ENCODE measurements around the gene CYB5D1.

Gene CYB5D1

GRCh38 chr17:7885367-7886226 lies 27.8 kb downstream of the CYB5D1 start:
- H3K4me3 ChIP-seq (ENCODE audit: low read length): peak overlapping the region; percentile 79
- no peak for TF ChIP-seq CTCF (conservative IDR thresholded peaks at IDR 0.05; ENCODE audit: low read depth, low read length)
- DNase-seq (ENCODE audit: low read depth): no peak

- DNase-seq (ENCODE audit: low read depth): no peak
- H3K4me3 ChIP-seq (ENCODE audit: low read length): peak overlapping the region; percentile 79
- peak; percentile 21 for TF ChIP-seq CTCF (conservative IDR thresholded peaks at IDR 0.05; ENCODE audit: low read depth, low read length)
Observed at GRCh38 chr17:7886227-7887037, 28.6 kb downstream of the CYB5D1 start.

- TF ChIP-seq CTCF (conservative IDR thresholded peaks at IDR 0.05; ENCODE audit: low read depth, low read length): peak; percentile 14
- no peak for DNase-seq (ENCODE audit: low read depth)
- peak overlapping the region; percentile 79 for H3K4me3 ChIP-seq (ENCODE audit: low read length)
Observed at GRCh38 chr17:7887038-7887481, 29.3 kb downstream of the CYB5D1 start.

GRCh38 chr17:7887482-7888183 lies 29.8 kb downstream of the CYB5D1 start:
- DNase-seq (ENCODE audit: low read depth): peak; percentile 83
- peak overlapping the region; percentile 79 for H3K4me3 ChIP-seq (ENCODE audit: low read length)
- no peak for TF ChIP-seq CTCF (conservative IDR thresholded peaks at IDR 0.05; ENCODE audit: low read depth, low read length)

- no peak for DNase-seq (ENCODE audit: low read depth)
- H3K4me3 ChIP-seq (ENCODE audit: low read length): peak within 1 kb of the TSS; percentile 48
- no peak for TF ChIP-seq CTCF (conservative IDR thresholded peaks at IDR 0.05; ENCODE audit: low read depth, low read length)
Observed at GRCh38 chr17:7888184-7888920, 30.5 kb downstream of the CYB5D1 start, which contains the start of gene CHD3. Gene CHD3, plus strand, starts transcription at chr17:7888789. Its CDS starts 212 bp downstream, at chr17:7889001.
